Lower leg skin (tissue), 3 donors: ENCODE results near the gene PHLDA2.

Source experiments
- CTCF ChIP-seq, 3 donors: fragments of 450-650 bp; IDR thresholded peaks; one replicate each; pipeline ENCODE4 v1.5.1; 2016; ENCODE audit warnings: antibody characterized with exemption in 3 of 3, mild to moderate bottlenecking in 3 of 3, moderate library complexity in 2 of 3
- POLR2A ChIP-seq, 2 donors: fragments of 450-650 bp; IDR thresholded peaks; one replicate each; pipeline ENCODE4 v1.6.1; 2016 to 2017; ENCODE audit warnings: antibody characterized with exemption in 2 of 2, mild to moderate bottlenecking in 1 of 2, moderate library complexity in 1 of 2

GRCh38 chr11:2929950-2930703 is 907 bp upstream of the PHLDA2 start:
- TF ChIP-seq CTCF (IDR thresholded peaks at IDR 0.05) (no peak), POLR2A (IDR thresholded peaks at IDR 0.05) (no peak)
